A549 (cell line): Measurements from ENCODE around the gene NUCB1.

Experiments
- CEBPB ChIP-seq, 2 experiments: fragments of >200 bp in 1 of 2; sonication (Bioruptor Twin) in 1 of 2; formaldehyde crosslinking in 1 of 2; IDR thresholded peaks; 2 replicates each; pipeline ENCODE4 v1.6.1; 2012 to 2016
- POLR2A ChIP-seq: IDR thresholded peaks from 2 replicates; pipeline ENCODE4 v1.6.1; 2012; ENCODE audit warnings: mild to moderate bottlenecking, low read length
- TF ChIP-seq, protein P1 (sequence below): fragments of >200 bp; sonication (Bioruptor Twin); formaldehyde crosslinking; IDR thresholded peaks from 3 replicates; pipeline ENCODE4 v1.5.1; 2016
- TF ChIP-seq, protein P2 (sequence below): fragments of 150-350 bp; IDR thresholded peaks from 2 replicates; pipeline ENCODE4 v1.6.1; 2014; ENCODE audit warnings: low read depth, mild to moderate bottlenecking, low read length

DNA sequence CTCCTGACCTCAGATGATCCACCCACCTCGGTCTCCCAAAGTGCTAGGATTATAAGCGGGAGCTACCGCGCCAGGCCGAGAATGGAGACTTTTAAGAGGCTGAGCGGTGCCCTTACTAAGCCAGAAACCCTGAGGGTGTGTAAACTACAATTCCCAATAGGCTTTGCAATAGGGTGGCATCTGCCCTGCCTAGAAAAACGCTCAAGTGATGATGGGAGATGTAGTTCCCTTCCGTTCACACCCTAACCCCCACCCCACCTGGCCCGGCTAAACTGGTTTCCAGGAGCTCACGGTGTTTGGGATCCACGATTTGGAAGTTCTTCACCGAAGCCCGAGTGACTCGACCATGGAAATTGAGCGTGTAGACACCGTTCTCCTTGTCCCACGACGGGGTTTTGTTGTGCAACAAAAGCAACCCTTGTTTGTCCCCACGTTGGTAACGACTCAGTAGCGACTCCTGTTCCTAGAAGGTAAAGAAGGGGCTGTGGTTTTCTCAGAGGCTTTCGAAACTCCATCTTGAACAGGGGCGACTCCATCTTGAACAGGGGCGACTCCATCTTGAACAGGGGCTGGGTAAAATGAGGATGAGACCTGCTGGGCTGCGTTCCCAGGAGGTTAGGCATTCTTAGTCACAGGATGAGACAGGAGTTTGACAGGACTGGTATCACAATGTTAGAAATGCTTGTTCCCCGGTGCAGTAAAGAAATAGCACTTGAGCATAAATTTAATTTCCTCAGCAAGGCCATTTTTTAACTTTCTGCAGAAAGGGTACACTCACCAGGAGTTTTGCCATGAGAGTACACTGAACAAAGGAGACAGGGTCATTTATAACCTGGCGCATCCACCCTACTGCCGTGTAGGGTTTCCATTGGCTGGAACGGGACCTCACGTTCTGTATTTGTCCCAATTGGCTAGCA is 18.1 kb upstream of the NUCB1 start:
- TF ChIP-seq CEBPB (IDR thresholded peaks at IDR 0.05) (no peak), POLR2A (no peak)
- TF ChIP-seq, protein P1, sequence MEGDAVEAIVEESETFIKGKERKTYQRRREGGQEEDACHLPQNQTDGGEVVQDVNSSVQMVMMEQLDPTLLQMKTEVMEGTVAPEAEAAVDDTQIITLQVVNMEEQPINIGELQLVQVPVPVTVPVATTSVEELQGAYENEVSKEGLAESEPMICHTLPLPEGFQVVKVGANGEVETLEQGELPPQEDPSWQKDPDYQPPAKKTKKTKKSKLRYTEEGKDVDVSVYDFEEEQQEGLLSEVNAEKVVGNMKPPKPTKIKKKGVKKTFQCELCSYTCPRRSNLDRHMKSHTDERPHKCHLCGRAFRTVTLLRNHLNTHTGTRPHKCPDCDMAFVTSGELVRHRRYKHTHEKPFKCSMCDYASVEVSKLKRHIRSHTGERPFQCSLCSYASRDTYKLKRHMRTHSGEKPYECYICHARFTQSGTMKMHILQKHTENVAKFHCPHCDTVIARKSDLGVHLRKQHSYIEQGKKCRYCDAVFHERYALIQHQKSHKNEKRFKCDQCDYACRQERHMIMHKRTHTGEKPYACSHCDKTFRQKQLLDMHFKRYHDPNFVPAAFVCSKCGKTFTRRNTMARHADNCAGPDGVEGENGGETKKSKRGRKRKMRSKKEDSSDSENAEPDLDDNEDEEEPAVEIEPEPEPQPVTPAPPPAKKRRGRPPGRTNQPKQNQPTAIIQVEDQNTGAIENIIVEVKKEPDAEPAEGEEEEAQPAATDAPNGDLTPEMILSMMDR: no peak
- TF ChIP-seq, protein P2, sequence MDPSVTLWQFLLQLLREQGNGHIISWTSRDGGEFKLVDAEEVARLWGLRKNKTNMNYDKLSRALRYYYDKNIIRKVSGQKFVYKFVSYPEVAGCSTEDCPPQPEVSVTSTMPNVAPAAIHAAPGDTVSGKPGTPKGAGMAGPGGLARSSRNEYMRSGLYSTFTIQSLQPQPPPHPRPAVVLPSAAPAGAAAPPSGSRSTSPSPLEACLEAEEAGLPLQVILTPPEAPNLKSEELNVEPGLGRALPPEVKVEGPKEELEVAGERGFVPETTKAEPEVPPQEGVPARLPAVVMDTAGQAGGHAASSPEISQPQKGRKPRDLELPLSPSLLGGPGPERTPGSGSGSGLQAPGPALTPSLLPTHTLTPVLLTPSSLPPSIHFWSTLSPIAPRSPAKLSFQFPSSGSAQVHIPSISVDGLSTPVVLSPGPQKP: no peak
